RPMI8226 (cell line): Measurements from ENCODE around the gene PPM1L.

ENCODE experiments used
- DNase-seq: peaks from one replicate; pipeline ENCODE4 v3.0.0-alpha.2; 2015

PPM1L gene

GRCh38 chr3:161051856-161052255 lies 295.8 kb downstream of the PPM1L start:
- no peak for DNase-seq

- DNase-seq = no peak
These were observed 299.0 kb downstream of the PPM1L start for GRCh38 chr3:161054860-161055604.

GRCh38 chr3:161064413-161064812 lies 308.4 kb downstream of the PPM1L start:
- DNase-seq = no peak

- no peak for DNase-seq
These were observed 310.9 kb downstream of the PPM1L start for GRCh38 chr3:161066930-161067329.

DNA sequence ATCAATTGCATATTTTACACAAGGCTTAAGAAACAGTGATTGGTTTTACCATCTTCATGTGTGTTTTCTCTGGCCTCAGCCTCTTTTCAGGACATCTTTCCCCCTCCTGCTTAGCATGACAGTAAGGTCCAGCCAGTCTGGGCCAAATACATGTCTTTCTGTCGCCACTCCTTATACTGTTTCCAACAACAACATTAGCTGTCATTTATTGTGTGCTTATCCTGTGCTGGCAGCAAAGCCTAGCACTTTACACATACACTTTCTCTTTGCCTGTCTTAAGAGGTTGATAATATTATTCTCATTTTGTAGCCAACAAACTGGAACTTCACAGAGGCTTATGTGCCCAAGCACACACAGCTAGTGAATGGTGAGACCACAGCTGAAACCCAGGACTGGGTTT lies 311.3 kb downstream of the PPM1L start:
- DNase-seq = no peak

DNA sequence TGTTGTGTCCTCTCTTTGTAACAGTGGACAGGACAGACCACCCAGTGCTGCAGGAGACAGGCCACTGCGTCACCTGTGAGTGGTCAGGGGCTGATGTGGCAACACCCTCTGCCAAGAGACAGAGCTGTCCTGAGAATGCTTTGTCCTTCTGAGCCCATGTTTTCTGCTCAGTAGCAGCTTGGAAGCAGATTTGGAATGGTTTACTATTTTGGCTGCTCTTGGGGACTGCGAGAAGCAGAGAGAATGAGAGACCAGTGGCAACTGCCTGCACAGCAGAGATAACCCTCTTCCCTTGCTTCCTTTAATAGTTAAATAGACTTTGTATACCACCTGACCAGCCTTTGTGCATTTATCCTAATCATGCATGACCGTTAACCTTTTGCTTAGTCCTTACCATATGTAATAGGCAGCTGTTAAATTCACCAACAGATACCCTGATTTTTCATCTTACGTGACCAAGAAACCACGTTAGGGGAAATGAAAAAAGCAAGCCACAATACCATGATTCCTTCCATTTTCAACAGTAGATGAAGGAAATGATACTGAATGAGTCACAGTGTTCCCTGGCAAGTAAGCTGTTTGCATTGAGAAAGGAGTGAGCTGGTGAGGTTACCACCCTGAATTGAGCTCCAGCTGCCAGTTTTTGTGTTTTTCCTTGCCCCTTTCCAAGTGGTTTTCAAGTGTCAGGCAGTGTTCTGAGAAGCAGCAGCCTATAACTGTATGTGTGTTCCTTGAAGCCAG lies 313.6 kb downstream of the PPM1L start:
- DNase-seq = peak; percentile 33

GRCh38 chr3:161070252-161070930 lies 314.4 kb downstream of the PPM1L start:
- no peak for DNase-seq

- no peak for DNase-seq
These were observed 315.1 kb downstream of the PPM1L start for GRCh38 chr3:161070980-161071663.

- no peak for DNase-seq
These were observed 316.2 kb downstream of the PPM1L start for GRCh38 chr3:161072211-161072621.

DNA sequence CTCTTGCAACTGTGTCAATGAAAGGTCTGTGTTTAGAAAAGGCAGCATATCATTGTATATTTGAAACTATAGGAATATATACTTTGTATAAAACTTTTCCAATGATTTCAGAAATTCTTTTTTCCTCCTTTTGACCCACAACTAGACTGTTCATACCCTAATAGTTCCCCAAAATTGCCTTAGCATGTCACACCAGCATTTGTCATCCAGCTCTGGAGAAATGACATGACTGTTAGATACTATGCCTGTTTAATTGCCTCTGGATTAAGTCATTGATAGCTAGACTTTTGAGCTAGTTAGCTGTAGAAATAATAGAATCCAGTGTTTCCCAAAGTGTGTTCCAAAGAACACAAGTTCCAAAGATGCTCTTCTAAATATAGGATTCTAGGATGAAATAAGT lies 316.7 kb downstream of the PPM1L start:
- no peak for DNase-seq

DNA sequence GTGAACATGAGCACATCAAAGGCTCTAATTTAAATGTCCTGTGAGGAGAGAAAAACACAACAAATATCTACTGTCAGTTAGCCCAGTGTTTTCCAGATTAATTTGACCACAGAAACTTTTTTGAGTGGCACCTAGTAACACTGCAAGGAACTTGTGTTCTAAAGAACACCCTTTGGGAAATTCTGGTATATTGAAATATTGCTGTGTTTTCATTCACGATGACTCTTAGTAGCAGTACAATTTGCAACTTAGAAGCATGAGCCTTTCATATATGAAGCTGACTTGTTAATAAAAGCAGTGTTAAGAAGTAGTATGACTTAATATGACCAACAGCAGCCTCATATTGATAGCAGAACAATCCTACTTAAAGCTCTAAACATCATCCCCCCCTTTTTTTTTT lies 317.1 kb downstream of the PPM1L start:
- no peak for DNase-seq

DNA sequence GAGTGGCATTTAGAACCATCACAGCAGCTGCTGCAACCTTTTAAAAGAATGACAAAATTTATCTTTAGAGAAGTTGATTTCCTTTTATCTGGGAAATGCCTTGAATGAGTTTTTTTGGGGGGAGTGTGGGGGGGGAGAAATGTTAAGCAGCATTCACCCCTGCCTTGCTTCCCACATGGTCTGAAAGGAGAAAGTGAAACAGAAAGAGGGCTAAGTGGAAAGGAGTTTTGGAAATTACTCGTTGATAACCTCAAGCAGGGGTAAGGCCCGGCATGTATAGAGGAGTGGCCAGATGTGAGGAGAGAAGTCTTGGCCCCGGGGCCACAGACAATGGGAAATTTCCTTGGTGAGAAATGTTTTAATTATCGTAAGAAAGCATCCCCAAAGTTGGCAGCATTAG lies 325.6 kb downstream of the PPM1L start:
- DNase-seq = peak; percentile 16

- no peak for DNase-seq
These were observed 326.0 kb downstream of the PPM1L start for GRCh38 chr3:161082063-161082462.

- DNase-seq = no peak
These were observed 327.1 kb downstream of the PPM1L start for GRCh38 chr3:161083131-161083530.

DNA sequence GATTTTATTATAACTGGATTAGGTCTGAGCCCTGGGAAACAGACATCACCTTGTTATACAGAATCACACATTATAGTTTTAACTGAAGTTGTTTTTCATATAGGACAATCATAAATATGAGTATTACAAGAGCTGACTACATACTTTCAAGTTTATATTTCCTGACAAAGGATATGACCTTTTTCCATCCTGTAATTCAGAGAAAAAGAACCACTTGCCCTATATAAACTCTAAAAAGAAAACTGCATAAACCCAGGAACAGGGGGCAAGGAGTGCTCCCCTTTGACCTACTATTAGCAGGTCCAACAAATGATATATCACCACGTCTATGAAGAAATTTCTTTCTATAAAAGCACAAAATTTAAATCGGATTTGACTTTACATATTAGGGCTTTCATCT lies 328.2 kb downstream of the PPM1L start:
- no peak for DNase-seq

DNA sequence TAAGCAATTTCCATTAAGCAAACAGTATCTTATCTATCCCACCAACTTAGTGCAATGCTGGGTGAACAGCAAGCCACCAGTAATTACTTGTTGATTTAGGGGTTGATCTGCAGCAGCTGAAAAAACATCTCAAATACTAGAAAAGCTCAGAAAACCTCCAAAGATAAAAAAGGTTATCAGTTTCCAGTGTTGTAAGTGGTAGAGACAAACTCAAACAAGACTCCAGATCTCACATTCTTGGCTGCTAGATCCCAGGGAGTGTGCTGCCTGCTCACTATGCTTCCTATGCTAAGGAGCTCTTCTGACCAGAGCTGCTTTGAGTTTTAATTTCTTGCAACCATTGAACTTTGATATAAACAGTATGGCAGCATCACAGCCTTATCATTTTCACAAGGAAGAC lies 337.9 kb downstream of the PPM1L start:
- DNase-seq = no peak

- DNase-seq = peak; percentile 54
These were observed 340.8 kb downstream of the PPM1L start for GRCh38 chr3:161096771-161097367.

GRCh38 chr3:161100994-161101393 lies 345.0 kb downstream of the PPM1L start:
- no peak for DNase-seq

GRCh38 chr3:161101609-161102008 lies 345.6 kb downstream of the PPM1L start:
- no peak for DNase-seq

- DNase-seq = no peak
These were observed 347.9 kb downstream of the PPM1L start for GRCh38 chr3:161103776-161104385.

GRCh38 chr3:161104561-161105551 lies 348.8 kb downstream of the PPM1L start, which contains the start of gene B3GALNT1:
TSS of gene B3GALNT1 (minus strand) at chr3:161105349. CDS start at chr3:161086754, 18,595 bp downstream.
- peak; percentile 27 for DNase-seq
